Measurements from ENCODE around the gene BEX4.

GRCh38 chrX:103249805-103250204 is 34.9 kb downstream of the BEX4 start:
- TF ChIP-seq POLR2A (IDR thresholded peaks at IDR 0.05): no peak
- TF ChIP-seq, protein P1, sequence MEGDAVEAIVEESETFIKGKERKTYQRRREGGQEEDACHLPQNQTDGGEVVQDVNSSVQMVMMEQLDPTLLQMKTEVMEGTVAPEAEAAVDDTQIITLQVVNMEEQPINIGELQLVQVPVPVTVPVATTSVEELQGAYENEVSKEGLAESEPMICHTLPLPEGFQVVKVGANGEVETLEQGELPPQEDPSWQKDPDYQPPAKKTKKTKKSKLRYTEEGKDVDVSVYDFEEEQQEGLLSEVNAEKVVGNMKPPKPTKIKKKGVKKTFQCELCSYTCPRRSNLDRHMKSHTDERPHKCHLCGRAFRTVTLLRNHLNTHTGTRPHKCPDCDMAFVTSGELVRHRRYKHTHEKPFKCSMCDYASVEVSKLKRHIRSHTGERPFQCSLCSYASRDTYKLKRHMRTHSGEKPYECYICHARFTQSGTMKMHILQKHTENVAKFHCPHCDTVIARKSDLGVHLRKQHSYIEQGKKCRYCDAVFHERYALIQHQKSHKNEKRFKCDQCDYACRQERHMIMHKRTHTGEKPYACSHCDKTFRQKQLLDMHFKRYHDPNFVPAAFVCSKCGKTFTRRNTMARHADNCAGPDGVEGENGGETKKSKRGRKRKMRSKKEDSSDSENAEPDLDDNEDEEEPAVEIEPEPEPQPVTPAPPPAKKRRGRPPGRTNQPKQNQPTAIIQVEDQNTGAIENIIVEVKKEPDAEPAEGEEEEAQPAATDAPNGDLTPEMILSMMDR (IDR thresholded peaks at IDR 0.05): no peak

Measured in thyroid gland (tissue), 4 donors.